ENCODE measurements around the gene RAPGEF1.

DNA sequence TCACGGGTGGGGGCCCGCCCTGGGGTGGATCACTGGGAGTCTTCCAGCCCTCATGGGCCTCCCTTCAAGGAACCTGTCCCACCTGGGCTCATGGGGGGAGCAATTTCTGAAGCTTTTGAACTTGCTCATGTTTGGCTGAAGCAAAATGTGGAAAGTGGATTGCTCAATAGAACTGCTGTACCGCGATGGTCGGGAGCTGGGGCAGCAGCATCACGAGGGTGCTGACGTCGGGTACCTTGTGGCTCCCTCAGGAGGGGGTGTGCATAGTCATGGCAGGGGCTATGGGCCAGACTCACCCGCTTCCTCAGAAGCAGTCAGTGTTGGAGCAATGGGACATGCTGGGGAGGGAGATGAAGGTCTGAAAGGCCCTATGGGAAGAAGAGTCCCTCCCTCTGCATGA lies 136.7 kb downstream of the RAPGEF1 start:
- TF ChIP-seq EZH2 (IDR thresholded peaks at IDR 0.05; ENCODE audit: insufficient read depth, low read length) = no peak
- TF ChIP-seq, protein P1, sequence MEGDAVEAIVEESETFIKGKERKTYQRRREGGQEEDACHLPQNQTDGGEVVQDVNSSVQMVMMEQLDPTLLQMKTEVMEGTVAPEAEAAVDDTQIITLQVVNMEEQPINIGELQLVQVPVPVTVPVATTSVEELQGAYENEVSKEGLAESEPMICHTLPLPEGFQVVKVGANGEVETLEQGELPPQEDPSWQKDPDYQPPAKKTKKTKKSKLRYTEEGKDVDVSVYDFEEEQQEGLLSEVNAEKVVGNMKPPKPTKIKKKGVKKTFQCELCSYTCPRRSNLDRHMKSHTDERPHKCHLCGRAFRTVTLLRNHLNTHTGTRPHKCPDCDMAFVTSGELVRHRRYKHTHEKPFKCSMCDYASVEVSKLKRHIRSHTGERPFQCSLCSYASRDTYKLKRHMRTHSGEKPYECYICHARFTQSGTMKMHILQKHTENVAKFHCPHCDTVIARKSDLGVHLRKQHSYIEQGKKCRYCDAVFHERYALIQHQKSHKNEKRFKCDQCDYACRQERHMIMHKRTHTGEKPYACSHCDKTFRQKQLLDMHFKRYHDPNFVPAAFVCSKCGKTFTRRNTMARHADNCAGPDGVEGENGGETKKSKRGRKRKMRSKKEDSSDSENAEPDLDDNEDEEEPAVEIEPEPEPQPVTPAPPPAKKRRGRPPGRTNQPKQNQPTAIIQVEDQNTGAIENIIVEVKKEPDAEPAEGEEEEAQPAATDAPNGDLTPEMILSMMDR (IDR thresholded peaks at IDR 0.05; ENCODE audit: insufficient read depth, low read depth, low read length) = no peak

All from astrocyte (in vitro differentiated cells and primary cell).